Measurements from ENCODE around the gene NPC2.

The NPC2 gene

DNA sequence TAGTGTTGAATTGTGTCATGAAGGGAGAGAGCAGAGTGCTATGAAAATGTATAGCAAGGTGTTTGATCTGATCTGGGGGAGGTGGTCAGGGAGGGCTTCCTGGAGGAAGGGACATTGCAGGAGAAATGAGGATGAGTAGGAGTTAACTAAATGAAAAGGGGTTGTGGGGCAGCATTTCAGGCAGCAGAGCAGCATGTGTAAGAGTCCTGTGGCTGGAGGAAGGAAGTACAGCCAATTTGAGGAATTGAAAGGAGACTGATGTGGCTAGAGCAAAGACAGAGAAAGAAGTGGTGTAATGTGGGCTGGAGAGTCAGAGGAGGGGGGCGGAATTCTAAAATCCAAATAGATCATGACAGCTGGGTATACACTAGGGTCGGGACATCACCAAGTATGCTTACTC lies 20.5 kb downstream of the NPC2 start:
- TF ChIP-seq, protein P1, sequence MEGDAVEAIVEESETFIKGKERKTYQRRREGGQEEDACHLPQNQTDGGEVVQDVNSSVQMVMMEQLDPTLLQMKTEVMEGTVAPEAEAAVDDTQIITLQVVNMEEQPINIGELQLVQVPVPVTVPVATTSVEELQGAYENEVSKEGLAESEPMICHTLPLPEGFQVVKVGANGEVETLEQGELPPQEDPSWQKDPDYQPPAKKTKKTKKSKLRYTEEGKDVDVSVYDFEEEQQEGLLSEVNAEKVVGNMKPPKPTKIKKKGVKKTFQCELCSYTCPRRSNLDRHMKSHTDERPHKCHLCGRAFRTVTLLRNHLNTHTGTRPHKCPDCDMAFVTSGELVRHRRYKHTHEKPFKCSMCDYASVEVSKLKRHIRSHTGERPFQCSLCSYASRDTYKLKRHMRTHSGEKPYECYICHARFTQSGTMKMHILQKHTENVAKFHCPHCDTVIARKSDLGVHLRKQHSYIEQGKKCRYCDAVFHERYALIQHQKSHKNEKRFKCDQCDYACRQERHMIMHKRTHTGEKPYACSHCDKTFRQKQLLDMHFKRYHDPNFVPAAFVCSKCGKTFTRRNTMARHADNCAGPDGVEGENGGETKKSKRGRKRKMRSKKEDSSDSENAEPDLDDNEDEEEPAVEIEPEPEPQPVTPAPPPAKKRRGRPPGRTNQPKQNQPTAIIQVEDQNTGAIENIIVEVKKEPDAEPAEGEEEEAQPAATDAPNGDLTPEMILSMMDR (IDR thresholded peaks at IDR 0.05), result no peak

DNA sequence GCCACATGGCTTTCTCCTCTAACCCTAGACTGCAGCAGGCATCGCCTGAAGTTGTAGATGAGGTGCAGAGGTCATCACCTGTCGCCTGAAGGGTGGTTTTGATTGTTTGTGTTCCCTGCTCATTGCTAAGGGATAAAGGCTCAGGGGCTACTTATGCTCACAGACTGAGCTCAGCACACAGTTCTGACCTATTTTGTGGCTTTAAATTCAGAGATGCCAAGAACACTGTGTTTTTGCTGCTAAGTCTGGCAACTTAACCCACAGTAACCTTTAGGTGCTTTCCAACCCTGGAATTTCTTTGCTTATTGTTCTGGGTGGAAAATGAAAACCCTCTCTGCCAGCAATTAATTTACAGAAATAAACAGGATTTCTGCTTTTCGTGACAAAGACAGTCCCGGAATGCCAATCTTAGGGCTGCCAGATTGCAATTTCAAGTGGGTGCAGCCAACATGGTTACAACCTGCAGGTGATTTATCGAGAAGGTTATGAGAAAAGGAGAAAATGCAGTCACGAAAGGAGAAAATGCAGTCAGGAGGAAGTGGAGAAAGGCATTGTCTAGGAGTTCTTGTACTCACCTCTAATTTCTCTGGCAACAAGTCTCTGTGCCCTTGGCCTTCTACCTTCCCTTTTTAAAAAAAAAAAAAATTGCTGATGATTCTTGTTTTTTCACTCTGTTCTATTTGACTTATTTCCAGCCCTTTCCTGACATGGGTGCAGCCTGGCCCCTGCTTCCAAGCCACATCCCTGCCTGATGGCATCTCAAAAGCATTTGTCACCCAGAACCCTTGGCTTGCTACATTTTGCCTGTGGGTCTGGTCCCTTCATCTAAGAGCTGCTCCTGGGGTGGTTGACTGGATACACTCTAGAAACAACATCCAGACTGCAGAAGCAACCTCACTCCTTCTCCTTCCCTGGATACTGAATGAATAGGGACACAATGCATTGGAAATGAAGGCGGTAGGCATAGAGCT lies 23.3 kb downstream of the NPC2 start:
- TF ChIP-seq, protein P1 (IDR thresholded peaks at IDR 0.05), result no peak

DNA sequence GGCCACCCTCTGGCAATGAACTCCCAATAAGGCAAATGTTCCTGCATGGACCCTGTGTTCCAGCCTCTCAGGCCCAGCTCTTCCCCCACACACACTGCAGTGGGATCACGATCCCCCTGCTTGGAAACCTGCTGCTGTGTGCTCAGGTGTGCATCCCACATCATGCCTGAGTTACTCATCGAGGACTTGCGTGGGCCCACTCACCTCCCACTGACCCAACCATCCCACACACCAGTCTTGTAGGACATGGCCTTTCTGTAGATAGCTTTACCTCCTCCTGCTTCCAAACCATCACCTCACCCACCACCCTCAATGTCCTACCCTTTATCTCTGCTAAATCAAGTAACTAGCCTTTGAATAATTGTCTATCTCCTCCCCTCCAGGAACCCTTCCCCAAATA lies 24.6 kb downstream of the NPC2 start:
- TF ChIP-seq, protein P1 (IDR thresholded peaks at IDR 0.05), result no peak

DNA sequence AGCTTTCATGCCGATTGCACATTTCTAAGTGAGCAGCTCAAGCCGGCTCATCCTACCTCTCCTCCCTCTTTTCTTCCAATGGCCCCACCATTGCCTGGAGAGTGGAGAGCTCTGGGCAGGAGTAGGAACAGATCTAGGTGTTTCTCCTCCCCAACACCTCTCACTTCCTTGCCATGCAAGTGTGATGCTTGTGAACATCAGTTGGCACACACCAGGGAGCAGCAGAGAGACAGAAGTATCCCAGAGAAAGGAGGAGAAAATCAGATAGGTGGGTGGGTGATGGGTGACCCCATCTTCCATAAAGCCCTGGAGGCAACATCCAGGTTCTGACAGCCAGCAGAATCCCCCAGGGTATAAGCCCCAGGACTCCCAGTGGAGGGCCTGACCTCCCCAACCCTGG lies 27.8 kb downstream of the NPC2 start:
- TF ChIP-seq, protein P1 (IDR thresholded peaks at IDR 0.05), result no peak

DNA sequence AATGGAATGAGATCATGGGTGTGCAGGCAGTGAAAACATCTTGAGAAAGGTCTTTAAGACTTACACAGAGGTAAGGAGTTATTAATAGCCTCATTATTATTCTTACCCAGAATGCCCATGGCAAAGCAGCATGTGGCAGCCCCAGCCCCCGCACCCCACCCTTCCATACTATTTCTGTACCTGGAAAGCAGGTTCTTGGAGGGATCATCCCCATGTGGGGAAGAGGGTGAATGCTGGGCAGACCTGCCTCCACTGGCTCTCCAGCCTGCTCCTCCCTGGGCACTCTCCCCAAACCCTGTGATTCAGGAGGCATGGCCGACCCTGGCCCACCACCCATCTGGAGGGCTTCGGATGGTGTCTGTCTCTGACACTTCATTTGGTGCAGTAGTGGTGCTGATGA lies 28.3 kb downstream of the NPC2 start:
- TF ChIP-seq, protein P1 (IDR thresholded peaks at IDR 0.05), result no peak

DNA sequence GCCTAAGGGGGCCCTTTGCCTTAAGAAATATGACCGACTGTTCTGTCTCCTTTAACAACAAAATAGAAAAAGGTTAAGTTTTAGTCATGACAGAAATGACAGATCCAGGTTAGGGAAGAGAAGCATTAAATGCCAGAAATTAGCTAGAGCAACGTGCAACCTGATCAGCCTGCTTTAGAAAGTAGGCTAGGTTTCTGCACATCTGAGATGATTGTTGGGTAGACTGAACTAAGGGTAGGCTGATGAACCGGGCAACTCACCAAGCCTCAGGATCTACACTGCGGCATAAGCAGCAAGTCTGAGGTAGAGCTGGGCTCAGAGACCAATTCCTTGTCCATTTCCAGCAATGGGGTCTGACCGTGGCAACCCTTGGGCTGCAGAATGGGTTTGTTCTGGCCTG lies 29.4 kb downstream of the NPC2 start:
- TF ChIP-seq, protein P1 (IDR thresholded peaks at IDR 0.05), result no peak

DNA sequence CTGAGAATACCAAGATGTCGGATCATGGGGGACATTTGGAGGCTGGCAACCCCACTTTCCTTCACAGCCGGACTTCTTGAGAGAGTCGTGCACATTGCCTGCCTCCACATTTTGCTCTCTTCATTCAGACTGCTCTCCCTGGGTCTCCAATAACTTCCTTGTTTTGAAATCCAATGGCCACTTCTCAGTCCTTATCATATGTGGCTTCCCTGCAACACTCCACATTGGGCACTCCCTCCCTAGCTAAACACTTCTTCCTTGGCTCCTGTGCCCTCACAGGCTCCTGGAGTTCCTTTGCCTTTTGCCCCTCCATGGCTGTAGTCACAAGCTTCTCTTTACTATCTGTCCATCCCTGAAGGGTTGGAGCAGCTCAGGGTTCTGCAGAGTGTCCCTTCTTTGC lies 30.1 kb downstream of the NPC2 start:
- TF ChIP-seq, protein P1 (IDR thresholded peaks at IDR 0.05), result no peak

Measured in LNCAP (cell line).